Neural crest cell (in vitro differentiated cells): Measurements from ENCODE around the gene CHRM5. TPM values are rescaled to one million over a fixed set of nuclear protein-coding genes. Genes with fewer than 3 reads are reported as not detected.

ENCODE experiments used
- DNase-seq: peaks from one replicate; pipeline ENCODE4 v3.0.0; 2021; ENCODE audit warnings: low read depth, mixed read lengths, low spot score
- H3K27ac Mint-ChIP-seq: one replicate; pipeline ENCODE4 v1.8.0; 2021; ENCODE audit warnings: mild to moderate bottlenecking, mixed read lengths; ENCODE audit not compliant: unreplicated experiment
- H3K27me3 Mint-ChIP-seq: 2 replicates; pipeline ENCODE4 v1.8.0; 2021; ENCODE audit warnings: low read depth, mild to moderate bottlenecking, mixed read lengths
- H3K36me3 Mint-ChIP-seq: 2 replicates; pipeline ENCODE4 v1.8.0; 2021; ENCODE audit warnings: low read depth, mild to moderate bottlenecking, mixed read lengths
- H3K4me1 Mint-ChIP-seq: 2 replicates; pipeline ENCODE4 v1.8.0; 2021; ENCODE audit warnings: mixed read lengths
- H3K4me3 Mint-ChIP-seq: one replicate; pipeline ENCODE4 v1.8.0; 2021; ENCODE audit warnings: mild to moderate bottlenecking, mixed read lengths
- H3K9me3 Mint-ChIP-seq: 2 replicates; pipeline ENCODE4 v1.8.0; 2021; ENCODE audit warnings: mixed read lengths
- CTCF ChIP-seq: fragments of 200-600 bp; sonication (generic); conservative IDR thresholded peaks from 2 replicates; pipeline ENCODE4 v1.5.0; 2021; ENCODE audit warnings: antibody characterized with exemption, mild to moderate bottlenecking
- total RNA-seq: library from RNA; stranded (reverse); gene quantifications from 2 replicates; pipeline ENCODE4 v1.2.1, GENCODE V29; 2021

The CHRM5 gene
- total RNA-seq, 1 donor from 2014 or later, result not detected

- no peaks in the 10 kb centered on the region for H3K36me3 Mint-ChIP-seq
- no peaks in the 10 kb centered on the region for H3K9me3 Mint-ChIP-seq
- no peaks in the 10 kb centered on the region for H3K4me1 Mint-ChIP-seq
- no peak for DNase-seq
- H3K27me3 Mint-ChIP-seq, result peaks cover 15% of the 10 kb centered on the region
- no peak for TF ChIP-seq CTCF
- no peak overlapping the region for H3K27ac Mint-ChIP-seq
- no peak overlapping the region for H3K4me3 Mint-ChIP-seq
Observed at GRCh38 chr15:34114215-34114614, 145.9 kb downstream of the CHRM5 start.

GRCh38 chr15:34114739-34115138, 146.4 kb downstream of the CHRM5 start:
- no peaks in the 10 kb centered on the region for H3K9me3 Mint-ChIP-seq
- no peak overlapping the region for H3K4me3 Mint-ChIP-seq
- no peaks in the 10 kb centered on the region for H3K36me3 Mint-ChIP-seq
- DNase-seq, result no peak
- H3K27me3 Mint-ChIP-seq, result peaks cover 15% of the 10 kb centered on the region
- TF ChIP-seq CTCF, result no peak
- H3K4me1 Mint-ChIP-seq, result no peaks in the 10 kb centered on the region
- no peak overlapping the region for H3K27ac Mint-ChIP-seq

GRCh38 chr15:34116620-34117019, 148.3 kb downstream of the CHRM5 start:
- H3K4me1 Mint-ChIP-seq, result no peaks in the 10 kb centered on the region
- no peak for TF ChIP-seq CTCF
- H3K9me3 Mint-ChIP-seq, result no peaks in the 10 kb centered on the region
- DNase-seq, result no peak
- H3K4me3 Mint-ChIP-seq, result no peak overlapping the region
- no peaks in the 10 kb centered on the region for H3K36me3 Mint-ChIP-seq
- peaks cover 18% of the 10 kb centered on the region for H3K27me3 Mint-ChIP-seq
- H3K27ac Mint-ChIP-seq, result no peak overlapping the region

Other genes starting within 250 kb of the CHRM5 start
- gene AVEN, start 70.7 kb downstream of the CHRM5 start, total RNA-seq, result 15.0 and 15.4 TPM in 2 replicates
- 29.8 and 30.9 TPM in 2 replicates for gene EMC7, start 133.4 kb downstream of the CHRM5 start, total RNA-seq
- 1.9 TPM in 2 replicates for gene PGBD4, start 133.6 kb downstream of the CHRM5 start, total RNA-seq
- 56.3 and 66.0 TPM in 2 replicates for gene KATNBL1, start 241.6 kb downstream of the CHRM5 start, total RNA-seq